Left cardiac atrium (tissue), 4 donors: ENCODE data around the gene METTL21C. TPM values are rescaled to one million over a fixed set of nuclear protein-coding genes. Genes with fewer than 3 reads are reported as not detected.

Experiments used
- ATAC-seq, 2 donors: fragments of 200-7000 bp; cut with Tn5 transposase; one replicate each; pipeline ENCODE4 v1.9.1; 2020; ENCODE audit warnings: mild to moderate bottlenecking in 2 of 2, moderate library complexity in 2 of 2
- DNase-seq: peaks from one replicate; pipeline ENCODE4 v3.0.0-alpha.2; 2020
- intact Hi-C, 2 donors: fragments of 100-400 bp; cut with DNase I; formaldehyde crosslinking; loops; one replicate each; pipeline versions ENCODE4 v1.14.1 to v1.15.1; 2022 to 2023
- total RNA-seq, 2 donors: library from RNA; stranded (reverse); fragmentation: NEBNext Ultra II Directional; extraction: Animal tissue kit (Norgen Biotek cat#: 25700); gene quantifications; one replicate each; pipeline ENCODE4 v1.2.1, GENCODE V29; 2021
- donor health status: DM: no; HTN: yes; CAD: no.
- donor health status: DM: no; HTN: yes; CAD: no; lungs with severe emphysema.
- donor health status: DM: yes; HTN: yes; CAD: no.
- donor health status: Dilated cardiomyopathy.

Gene METTL21C
- total RNA-seq, 2 donors from 2014 or later: not detected

DNA sequence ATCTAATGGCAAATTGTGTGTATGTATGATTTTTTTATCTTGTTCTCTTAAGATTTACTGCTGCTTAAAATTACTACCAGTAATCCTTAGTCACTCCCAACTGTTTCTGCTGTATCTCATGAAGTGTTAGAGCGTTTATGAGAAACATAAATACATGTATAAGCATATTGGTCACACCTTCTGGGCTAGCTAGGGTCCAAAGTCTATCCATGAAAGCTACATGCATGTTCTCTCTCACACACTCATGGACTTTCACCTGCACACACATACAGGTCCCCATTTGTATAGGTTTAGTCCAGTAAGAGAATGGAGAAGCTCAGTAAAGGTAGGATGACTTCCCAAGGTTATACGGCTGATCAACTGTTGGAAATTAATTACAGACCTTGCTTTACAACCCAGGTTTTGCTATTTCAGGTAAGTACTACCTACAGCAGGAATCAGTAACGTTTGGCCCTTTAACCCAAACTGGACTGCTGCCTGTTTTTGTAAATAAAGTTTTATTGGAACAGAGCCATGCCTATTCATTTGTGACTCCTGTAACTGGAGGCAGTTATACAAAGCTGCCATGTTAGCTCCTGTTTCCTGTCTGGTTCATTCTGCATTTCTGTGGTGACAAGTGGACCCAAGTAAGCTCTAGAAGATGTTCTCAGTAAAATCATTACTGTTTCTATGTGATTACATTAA is 15.3 kb downstream of the METTL21C start:
- intact Hi-C loops: no loop called here
- no peak for ATAC-seq
- no peak for DNase-seq

GRCh38 chr13:102678339-102679107 is 16.3 kb downstream of the METTL21C start:
- DNase-seq: no peak
- ATAC-seq: peak in 1 of 2 donors; percentile 54
- intact Hi-C loops: no loop called here

DNA sequence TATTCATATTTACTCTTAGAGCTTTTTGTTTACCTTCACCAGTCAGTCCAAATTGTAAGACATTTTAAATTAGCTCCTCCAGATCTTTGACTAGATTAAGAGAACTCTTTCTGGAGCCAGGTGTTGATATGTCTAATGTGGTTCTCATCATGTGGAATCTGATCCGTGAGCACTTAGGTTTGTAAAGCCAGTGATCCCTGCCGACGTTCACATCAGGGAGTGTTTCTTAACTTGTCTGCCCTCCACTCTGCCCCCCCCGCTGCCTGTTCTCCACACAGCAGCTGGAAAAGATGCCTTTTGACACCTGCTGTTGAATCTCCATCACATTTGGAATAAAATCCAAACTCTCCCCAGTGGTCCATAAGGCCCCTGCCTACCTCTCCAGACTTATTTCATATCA is 17.7 kb downstream of the METTL21C start:
- intact Hi-C loops: no loop called here
- ATAC-seq: no peak

GRCh38 chr13:102675115-102675514 is 19.7 kb downstream of the METTL21C start:
- ATAC-seq (no peak), DNase-seq (no peak)
- intact Hi-C loops: no loop called here

More for the DNA sequence above, 17.7 kb downstream of the METTL21C start:
- no peak for DNase-seq

DNA sequence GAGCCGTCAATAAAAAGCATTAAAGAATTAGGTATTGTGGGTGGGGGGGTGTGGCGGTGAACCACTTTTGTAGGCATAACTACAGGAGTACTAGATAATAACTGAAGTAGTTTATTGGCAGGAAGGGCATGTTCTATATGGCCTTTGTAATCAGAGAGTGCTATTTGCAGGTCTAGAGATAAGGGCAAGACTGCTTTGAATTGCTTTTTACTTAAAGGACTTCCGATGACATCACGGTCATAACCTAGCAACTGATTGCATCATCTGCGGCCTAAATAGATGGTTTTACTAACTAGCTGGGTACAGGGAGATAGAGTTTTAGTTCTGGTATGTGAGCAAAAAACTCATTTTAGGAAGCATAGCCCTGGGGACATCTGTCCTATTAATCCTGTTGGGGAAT is 24.7 kb downstream of the METTL21C start:
- DNase-seq (no peak), ATAC-seq (no peak)
- intact Hi-C loops: no loop called here

DNA sequence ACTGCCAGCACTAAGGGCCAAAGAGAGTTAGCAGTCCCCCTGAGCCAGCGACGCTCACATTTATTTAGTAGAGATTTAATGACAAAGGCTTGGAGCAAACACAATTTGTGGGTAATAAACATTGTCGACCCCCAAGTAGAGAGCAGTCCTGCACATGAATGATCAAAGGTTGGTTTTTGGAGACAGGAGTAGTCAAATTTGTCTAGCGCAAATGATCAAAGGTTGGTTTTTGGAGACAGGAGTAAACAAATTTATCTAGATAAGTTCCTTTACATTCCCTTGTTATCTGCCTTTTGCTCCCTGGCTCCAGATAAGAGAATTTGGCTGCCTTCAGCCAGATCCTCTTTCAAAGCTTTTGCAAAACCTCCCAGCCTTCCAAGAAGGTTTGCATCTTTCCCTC is 26.9 kb downstream of the METTL21C start:
- no peak for DNase-seq
- ATAC-seq: no peak
- intact Hi-C loops: no loop called here

DNA sequence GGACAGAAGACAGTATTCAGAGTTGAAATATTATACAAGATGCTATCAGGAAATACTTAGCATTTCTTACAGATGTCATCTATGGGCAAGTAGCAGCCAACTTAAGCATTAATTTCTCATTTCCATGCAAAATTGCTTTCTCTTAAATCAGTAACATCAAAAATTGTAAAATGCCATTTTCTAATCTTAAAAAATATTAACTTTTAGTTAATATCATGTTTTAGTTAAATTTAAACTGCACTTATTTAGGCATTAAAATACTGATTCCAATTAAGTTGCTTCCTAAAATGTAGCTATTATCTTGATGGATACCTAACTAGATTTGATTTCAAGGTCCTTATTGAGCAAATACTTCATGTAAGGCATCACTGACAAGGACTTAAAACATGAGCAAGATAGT is 27.8 kb downstream of the METTL21C start:
- DNase-seq: no peak
- ATAC-seq: no peak
- intact Hi-C loops: no loop called here

GRCh38 chr13:102659168-102659713 is 35.6 kb downstream of the METTL21C start:
- DNase-seq: no peak
- intact Hi-C loops: no loop called here
- no peak for ATAC-seq

GRCh38 chr13:102658660-102659059 is 36.2 kb downstream of the METTL21C start:
- ATAC-seq (no peak), DNase-seq (no peak)
- intact Hi-C loops: no loop called here

GRCh38 chr13:102657630-102658029 is 37.2 kb downstream of the METTL21C start:
- intact Hi-C loops: no loop called here
- DNase-seq (no peak), ATAC-seq (no peak)

DNA sequence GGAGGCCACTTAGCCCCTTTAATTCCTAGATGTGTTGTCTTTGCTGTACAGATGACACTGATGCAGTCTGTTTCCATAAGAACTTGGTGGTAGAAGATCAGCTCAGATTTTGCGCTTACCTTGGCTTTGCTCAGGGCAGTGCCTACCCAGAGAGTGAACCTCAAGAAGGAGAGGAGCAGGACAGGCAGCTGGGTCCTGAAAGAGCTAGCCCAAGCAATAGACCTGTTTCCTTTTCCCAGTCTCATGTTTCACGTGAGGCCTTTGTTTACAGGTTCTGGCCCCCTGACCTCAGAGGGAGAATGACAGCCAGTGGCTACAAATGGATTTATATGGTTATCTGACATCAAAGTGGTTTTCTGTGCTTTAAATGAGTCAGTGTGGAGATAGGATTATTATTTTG is 40.1 kb downstream of the METTL21C start:
- ATAC-seq (no peak), DNase-seq (no peak)
- intact Hi-C loops: no loop called here

- intact Hi-C loops: no loop called here
- DNase-seq (no peak), ATAC-seq (no peak)
Observed at GRCh38 chr13:102651892-102652291, 43.0 kb downstream of the METTL21C start.

DNA sequence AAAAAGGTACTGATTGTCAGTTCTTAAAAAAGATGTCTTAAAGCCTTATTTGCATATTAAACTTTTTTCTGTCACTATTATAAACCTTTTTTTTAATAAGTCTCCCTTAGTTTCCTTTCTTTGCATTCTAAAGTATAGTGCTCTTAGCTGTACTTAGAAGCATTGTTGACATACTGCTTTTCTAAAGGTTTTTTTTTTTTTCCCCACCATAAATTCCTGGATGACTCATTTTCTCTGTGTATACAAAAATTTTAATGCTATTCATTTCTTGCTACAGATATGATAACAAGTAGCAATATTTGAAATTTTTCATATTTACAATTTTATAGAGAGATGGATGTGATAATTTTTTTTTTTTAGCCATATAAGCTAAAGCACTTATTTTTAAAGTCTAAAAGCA is 43.5 kb downstream of the METTL21C start:
- DNase-seq: no peak
- intact Hi-C loops: no loop called here
- ATAC-seq: no peak

DNA sequence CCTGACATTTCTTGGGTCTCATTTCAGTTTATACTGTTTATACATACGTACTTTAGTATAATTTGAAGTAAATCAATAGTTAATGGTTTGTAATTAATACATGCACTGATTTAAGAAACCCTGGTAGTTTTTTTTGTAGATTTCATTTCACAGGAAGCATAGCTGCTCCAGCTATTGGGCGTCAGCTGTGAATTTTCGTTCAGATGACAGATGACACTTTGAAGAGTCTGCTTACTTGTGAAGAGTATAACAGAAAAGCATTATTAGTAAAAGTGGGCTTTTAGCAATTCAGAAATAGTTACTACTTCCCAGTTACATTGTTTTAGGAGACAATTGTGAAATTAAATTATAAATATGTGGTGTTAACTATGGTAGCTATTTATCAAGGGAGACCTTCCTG is 44.4 kb downstream of the METTL21C start:
- DNase-seq: no peak
- ATAC-seq: no peak
- intact Hi-C loops: no loop called here

GRCh38 chr13:102648046-102648445 is 46.8 kb downstream of the METTL21C start:
- ATAC-seq (no peak), DNase-seq (no peak)
- intact Hi-C loops: loop anchor here in 1 of 2 donors (5.0 kb wide), 1 partner anchor 46 kb away; no protein-coding TSS in a partner anchor

- no peak for DNase-seq
- intact Hi-C loops: loop anchor here in 1 of 2 donors (5.0 kb wide), 1 partner anchor 43 kb away; no protein-coding TSS in a partner anchor
- ATAC-seq: no peak
Observed at GRCh38 chr13:102645701-102646100, 49.1 kb downstream of the METTL21C start.

DNA sequence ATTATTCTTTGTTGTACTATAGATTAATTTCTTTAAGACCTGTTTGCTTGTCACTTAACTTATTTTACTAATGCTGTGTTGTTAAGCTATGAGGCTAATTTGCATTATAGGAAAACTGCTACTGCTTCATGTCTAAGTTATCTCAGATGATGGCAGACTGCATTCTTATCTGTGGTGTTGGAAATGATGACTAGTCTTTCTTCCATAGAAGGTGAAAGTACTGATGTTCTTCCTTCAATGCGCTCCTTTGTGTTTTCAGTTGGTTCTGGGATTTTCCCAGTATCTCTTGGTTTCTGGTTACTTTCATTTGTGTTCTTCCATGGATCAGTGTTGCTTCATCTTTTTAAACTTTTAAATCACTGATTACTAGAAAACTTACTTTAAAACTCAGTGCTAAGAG is 51.2 kb downstream of the METTL21C start:
- ATAC-seq (no peak), DNase-seq (no peak)
- intact Hi-C loops: no loop called here

DNA sequence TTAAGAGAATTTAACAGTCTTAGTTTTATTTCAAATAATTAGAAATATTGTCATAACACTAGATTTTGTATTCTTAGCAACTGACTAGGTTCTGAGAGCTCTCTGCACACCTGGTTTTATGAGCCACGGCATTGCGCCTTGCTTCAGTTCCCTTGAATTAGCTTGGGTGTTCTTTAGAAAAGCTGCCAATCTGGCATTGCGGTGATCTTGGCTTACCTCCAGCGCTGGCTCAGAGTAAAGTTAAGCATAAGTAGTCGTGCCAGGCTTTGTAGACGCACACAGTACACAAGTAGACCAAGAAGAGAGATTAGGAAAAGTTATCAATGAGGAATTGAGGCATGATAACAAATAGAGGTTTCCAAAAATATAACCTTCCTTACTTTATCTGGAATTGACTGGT is 52.4 kb downstream of the METTL21C start:
- intact Hi-C loops: no loop called here
- peak; percentile 77 to 82 for ATAC-seq
- peak; percentile 62 for DNase-seq

GRCh38 chr13:102642029-102642428 is 52.8 kb downstream of the METTL21C start:
- ATAC-seq (no peak), DNase-seq (no peak)
- intact Hi-C loops: no loop called here

DNA sequence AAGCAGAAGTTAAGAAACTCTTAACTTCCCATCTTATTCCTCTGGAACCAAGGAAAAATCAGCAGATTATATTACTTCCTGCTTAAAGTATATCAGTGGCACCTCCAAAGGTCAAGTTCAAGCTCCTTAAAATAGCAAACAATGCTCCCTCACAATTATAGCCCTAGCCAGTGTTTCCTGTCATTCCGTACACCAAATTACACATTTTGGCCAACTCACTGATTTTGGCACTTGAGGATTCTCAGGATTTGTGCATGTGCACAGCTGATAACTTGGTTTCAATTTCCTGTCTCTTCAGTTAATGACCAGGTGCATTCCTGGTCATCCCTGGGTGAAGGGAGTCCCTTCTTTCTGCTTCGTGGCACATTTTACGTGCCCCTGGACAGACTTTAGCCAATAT is 56.1 kb downstream of the METTL21C start:
- intact Hi-C loops: no loop called here
- no peak for DNase-seq
- no peak for ATAC-seq
